Measurements from ENCODE around the gene OR2H1.
A peak's percentile ranks its signal among the peaks of the same experiment; 100 is the strongest.

Gene OR2H1

DNA sequence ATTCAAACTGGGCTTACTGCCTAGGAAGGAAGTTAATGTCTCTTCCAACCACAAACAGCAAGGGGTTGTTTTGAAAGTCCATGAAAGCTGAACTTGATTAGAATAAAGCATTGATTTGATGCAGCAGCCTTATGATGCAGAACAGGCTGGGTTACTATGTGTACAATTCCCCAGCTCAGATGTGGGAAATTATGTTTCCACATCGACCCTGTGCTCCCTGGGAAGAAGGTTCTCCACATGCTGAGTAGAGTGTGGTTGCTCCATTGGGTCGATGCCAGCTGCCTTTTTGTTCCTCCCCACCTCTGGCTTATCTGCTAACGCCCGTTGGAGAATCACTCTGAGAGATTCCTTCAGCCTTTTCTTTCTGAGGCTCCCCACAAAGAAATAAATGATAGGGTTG is 29.6 kb downstream of the OR2H1 start:
- no peak for DNase-seq

GRCh38 chr6:29487131-29487530 is 30.2 kb downstream of the OR2H1 start:
- DNase-seq, result no peak

DNA sequence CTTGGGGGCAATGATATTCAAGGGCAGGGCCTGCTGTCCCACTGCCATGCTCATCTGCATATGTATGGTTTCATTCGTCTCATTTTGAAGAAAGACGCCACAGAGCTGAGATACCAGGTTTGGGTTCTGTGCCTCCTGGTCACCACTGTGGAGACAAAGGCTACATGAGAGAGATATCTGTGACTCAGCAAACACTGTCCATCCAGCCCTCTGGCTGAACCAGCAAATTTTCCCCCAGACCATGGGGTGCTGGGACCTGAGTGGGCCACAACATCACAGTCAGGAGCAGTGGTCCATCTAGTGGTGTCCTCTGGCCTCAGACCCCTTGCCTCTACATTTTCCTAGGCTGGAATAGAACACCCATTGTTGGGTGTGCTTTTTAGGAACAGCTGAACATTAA is 30.7 kb downstream of the OR2H1 start, which contains the start of gene MAS1L:
MAS1L (minus strand) TSS at position 297 of the 400 bp plus-strand sequence; CDS start at position 243, 54 bp downstream.
- DNase-seq, result no peak

DNA sequence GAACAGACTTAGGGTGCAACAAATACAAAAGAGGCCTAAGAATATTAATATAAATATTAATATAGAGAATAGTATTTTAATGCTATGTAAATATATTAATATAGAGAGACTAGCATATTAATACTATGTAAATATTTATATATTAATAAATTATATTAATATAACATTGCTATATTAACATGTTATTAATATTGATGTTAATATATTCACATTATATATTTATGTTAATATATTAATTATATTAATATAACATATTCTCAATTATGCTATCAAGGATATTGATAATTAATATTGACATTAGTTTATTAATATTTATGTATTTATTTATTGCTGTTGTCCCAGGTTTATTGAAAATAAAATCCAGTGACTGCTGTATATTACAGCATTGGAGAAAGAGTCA is 31.9 kb downstream of the OR2H1 start:
- DNase-seq, result no peak

DNA sequence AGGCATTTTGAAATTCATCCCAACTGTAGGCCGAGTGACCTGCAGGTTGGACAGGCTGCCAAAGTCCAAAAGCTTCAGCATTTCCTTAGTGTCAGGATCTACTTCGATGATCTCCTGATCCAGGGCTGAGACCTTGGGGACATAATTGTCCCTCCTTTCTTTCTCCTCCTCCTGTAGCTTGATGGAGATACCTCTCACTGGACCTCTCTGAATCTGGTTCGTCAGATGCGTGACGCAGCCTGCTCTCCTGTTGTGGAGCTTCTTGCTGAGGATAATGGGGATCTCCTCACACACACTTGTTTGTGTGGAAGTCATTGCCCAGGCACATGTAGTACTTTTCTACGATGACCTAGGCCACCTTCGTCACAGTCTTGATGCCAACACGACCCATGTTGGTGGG is 32.3 kb downstream of the OR2H1 start:
- DNase-seq, result no peak

DNA sequence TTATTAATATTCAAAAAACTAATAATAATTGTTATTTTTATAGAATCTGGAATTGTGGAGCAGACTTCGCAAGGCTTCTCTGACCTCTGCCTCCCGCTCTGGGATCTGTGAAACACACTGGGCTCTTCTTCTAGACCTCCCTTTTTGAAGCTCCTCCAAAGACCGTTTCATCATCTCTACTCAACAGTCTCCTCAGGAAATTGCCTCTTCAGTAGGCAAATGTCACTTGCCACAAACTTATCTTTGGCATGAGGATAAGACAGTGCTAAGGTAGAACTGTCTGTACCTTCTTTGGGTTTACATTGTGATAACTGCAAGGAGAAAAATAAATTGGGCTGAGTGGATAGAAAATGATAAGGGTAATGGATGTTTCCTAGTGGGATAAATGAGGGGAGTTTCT is 33.1 kb downstream of the OR2H1 start:
- DNase-seq, result no peak

GRCh38 chr6:29490552-29490951 is 33.6 kb downstream of the OR2H1 start:
- no peak for DNase-seq

GRCh38 chr6:29491574-29491973 is 34.6 kb downstream of the OR2H1 start:
- no peak for DNase-seq

DNA sequence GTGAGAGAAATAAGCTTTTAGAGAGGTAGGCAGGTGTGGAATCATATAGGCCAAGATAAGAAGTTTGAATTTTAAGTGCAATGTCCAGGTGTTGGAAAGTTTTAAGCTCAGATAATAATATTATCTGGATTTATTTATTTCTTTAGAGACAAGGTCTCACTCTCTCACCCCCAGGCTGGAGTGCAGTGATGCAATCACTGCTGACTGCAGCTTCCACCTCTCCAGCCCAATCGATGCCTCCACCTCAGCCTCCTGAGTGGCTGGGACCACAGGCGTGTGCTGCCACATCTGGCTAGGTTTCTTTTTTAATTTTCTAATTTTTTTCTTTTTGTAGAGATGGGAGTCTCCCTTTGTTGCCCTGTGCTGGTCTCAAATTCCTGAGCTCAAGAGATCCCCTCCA is 36.3 kb downstream of the OR2H1 start:
- no peak for DNase-seq

DNA sequence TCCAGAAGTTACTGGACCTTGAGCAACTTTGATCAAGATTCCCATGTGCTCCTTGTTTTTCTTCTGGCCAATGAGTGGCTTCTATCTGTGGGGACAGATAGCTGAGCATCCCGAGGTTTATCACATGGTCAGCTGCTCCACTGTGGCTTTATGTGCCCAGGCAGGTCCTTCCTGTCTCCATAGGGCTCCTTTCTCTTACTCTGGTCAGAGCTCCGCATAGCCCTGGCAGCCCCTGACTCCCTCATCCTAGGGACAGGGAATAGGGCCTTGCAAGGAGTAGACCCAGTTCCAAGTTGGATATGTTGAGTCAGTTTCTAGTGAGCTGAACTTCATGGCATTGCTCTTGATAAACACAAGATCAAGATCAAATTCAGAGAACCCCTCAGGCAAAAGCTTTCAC is 37.2 kb downstream of the OR2H1 start:
- no peak for DNase-seq

- no peak for DNase-seq
Observed at GRCh38 chr6:29495571-29495970, 38.6 kb downstream of the OR2H1 start.

GRCh38 chr6:29496961-29497360 is 40.0 kb downstream of the OR2H1 start:
- DNase-seq, result no peak

- DNase-seq, result no peak
Observed at GRCh38 chr6:29499704-29500103, 42.7 kb downstream of the OR2H1 start.

DNA sequence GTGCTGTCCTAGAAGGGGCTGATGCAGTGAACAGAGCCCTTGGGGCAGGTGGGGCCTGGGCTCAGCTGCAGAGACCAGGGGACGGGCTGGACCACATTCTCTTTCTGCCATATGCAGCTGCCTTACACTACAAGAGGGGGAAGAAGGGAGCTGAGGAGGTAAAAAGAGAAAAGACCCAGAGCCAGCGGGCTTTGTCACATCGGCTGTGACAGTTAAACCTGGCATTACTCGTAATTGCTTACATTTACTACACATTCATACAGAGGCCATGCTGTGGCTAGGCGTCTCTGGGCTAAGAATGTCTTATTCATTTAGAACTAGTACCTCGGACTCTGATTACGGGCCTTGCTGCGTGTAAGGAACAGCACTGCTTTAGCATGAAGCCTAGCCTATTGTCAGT is 43.6 kb downstream of the OR2H1 start:
- DNase-seq, result no peak

DNA sequence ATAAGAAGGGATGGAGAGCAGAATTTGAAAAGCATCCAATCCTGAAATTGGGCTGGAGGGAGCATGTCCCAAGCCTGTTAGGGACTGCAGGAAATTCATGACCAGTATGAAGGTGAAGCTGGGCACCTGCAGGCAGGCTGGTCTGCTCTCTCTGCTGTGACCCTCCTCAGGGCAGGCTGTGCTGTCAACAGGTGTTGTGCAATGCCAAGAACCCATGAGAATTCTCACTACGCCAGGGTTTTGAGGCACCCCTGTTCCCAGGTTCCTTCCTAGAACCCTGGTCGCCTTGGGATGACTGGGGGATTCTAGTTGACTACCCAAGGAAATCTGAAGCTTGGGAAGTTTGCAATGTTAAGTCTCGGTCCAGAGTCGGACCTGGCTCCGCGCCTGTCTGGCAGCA is 44.2 kb downstream of the OR2H1 start:
- no peak for DNase-seq

- no peak for DNase-seq
Observed at GRCh38 chr6:29502181-29502580, 45.2 kb downstream of the OR2H1 start.

DNA sequence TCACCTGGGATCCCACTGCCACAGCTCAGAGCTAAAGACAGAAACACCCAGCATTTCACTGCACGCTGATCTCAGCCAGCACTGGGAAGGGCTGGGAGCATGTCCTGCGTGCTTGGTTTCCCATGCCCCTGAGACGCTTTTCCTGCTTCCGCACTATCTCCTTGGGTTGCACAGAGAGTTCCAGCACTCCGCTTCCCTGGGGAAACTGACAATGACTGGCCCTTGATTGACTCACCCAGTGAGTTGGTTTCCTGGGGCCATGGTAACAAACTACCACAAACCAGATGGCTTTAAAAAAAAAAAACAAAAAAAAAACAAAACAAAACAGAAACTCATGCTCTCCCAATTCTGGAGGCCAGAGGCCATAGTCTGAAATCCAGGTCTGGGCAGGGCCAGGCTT is 45.6 kb downstream of the OR2H1 start:
- DNase-seq, result no peak

- no peak for DNase-seq
Observed at GRCh38 chr6:29504961-29505360, 48.0 kb downstream of the OR2H1 start.

GRCh38 chr6:29505808-29506207 is 48.9 kb downstream of the OR2H1 start:
- no peak for DNase-seq

DNA sequence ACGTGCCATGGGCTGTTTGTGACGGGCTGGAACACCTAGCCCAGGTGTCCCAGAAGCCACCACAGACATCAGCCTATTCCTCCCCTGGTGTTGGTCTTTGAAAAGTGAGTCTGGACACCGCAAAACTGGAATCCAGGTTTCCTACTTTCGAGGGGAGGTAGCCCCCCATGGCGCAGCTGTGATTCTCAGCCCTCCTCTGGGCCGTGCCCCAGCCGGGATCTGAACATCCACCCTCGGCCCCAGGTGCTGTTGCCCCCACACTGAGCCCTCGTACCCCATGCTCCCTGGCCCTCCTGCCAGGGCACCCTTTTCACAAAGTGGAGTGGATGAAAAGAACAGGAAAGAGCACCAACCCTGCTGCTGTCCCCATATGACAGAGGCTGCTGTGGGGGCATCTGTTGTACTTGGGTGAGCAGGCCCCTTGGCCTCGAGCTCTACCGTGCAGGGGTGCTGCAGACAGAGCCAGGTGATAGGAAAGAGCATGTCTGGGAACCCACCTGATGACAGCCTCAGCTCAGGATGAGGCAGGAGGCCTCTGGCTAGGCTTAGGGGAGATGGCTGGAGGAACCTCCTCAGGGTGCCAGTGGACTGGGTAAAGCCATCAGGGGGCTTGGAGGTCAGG is 49.6 kb downstream of the OR2H1 start:
- DNase-seq, result no peak

DNA sequence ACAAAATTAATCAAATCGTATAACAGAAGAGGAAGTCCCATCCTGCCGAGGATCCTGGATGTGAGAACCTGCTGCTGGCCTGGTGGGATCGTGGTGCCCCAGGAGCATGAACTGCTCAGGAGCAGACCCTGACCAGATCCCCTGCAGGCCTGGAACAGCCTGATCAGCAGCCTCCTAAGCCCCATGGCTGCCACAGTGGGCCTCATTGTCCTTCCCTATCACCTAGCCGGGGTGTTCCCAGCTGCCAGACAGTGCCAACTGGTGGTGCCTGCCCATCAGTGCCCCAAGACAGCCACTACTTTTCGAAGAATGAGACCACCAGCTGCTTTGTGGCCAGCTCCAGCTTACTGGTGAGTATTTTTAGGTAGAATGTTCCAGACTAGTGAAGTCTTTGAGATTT is 50.4 kb downstream of the OR2H1 start:
- no peak for DNase-seq

- no peak for DNase-seq
Observed at GRCh38 chr6:29509239-29509638, 52.3 kb downstream of the OR2H1 start.

DNA sequence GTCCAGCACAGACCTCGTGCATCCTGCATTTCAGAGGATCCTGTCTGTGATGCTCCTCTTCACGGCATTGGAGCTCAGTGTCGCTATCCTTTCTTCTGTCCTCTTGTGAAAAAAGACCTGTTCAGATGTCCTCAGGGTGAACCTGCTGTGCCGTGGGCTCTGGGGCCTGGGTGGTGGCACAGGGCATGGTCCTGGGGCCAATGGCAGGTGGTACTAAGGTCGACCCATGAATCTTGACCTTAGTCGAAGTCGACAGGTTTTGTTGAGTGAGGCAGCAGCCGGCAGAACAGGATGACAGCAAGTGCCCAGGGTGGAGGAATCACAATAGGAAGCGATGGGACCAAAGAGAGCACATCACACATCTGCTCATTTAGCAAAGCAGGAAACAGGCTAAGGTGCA is 52.8 kb downstream of the OR2H1 start:
- no peak for DNase-seq

- DNase-seq, result peak in 1 of 2 experiments; percentile 1
Observed at GRCh38 chr6:29510202-29510601, 53.2 kb downstream of the OR2H1 start.

DNA sequence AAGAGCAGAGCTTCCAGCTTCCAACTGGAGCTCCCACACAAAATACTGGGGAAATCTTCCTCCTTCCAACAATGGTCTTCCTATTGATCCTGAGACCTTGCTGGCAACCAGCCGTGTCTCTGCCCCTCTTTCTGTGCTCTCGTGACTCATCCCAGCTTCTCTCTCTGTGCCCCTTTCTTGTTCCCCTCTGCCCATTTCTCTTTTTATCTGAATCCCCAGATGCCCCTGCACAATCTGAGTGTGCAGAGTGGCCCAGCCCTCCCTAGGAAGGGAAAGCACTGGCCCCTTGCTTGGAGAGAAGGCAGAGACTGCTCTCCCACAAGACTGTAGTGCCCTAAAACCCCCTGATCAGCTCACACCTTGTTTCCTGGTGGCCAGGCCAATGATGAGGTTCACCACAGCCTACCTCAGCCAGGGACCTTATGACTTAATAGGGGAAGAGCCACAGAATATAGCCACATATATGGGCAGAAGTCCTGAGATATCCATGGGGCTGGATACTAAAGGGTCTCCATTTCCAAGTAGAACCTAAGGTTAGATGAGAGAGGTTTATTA is 53.9 kb downstream of the OR2H1 start:
- no peak for DNase-seq
